SK-N-SH treated with all-trans-retinoic acid at 6 μM for 48 hours (cell line): Measurements from ENCODE around the gene FGFRL1.

Experiments
- ATAC-seq: fragments of 200-7000 bp; cut with Tn5 transposase; 3 replicates; pipeline ENCODE4 v1.9.1; 2020; ENCODE audit warnings: mild to moderate bottlenecking, moderate library complexity
- ARNTL ChIP-seq: fragments of 450-650 bp; formaldehyde crosslinking; IDR thresholded peaks from 2 replicates; pipeline ENCODE4 v1.5.0; 2020; ENCODE audit warnings: low read depth, mild to moderate bottlenecking, moderate library complexity, borderline replicate concordance
- BACH2 ChIP-seq: fragments of 250-450 bp; sonication (Bioruptor Pico); IDR thresholded peaks from 2 replicates; pipeline ENCODE4 v1.9.0; 2021; ENCODE audit warnings: mild to moderate bottlenecking, borderline replicate concordance
- CREB5 ChIP-seq: fragments of 250-450 bp; sonication (Bioruptor Pico); IDR thresholded peaks from 2 replicates; pipeline ENCODE4 v1.5.1; 2020; ENCODE audit warnings: low read depth, mild to moderate bottlenecking, moderate library complexity
- CSDC2 ChIP-seq: fragments of 250-450 bp; sonication (Bioruptor Pico); IDR thresholded peaks from 2 replicates; pipeline ENCODE4 v1.5.0; 2020; ENCODE audit warnings: mild to moderate bottlenecking, moderate library complexity
- CSRNP3 ChIP-seq: fragments of 250-450 bp; sonication (Bioruptor Pico); IDR thresholded peaks from 2 replicates; pipeline ENCODE4 v1.5.1; 2021; ENCODE audit warnings: mild to moderate bottlenecking, moderate library complexity
- ESRRG ChIP-seq: fragments of 250-450 bp; sonication (Bioruptor Pico); IDR thresholded peaks from 2 replicates; pipeline ENCODE4 v1.6.1; 2021; ENCODE audit warnings: mild to moderate bottlenecking
- GLIS3 ChIP-seq: fragments of 250-450 bp; sonication (Bioruptor Pico); IDR thresholded peaks from 2 replicates; pipeline ENCODE4 v1.5.0; 2020; ENCODE audit warnings: mild to moderate bottlenecking, moderate library complexity
- ISL1 ChIP-seq: fragments of 250-450 bp; sonication (Bioruptor Pico); IDR thresholded peaks from 2 replicates; pipeline ENCODE4 v2.1.2; 2022; ENCODE audit warnings: mild to moderate bottlenecking, moderate library complexity
- OSR1 ChIP-seq: fragments of 250-450 bp; sonication (Bioruptor Pico); IDR thresholded peaks from 2 replicates; pipeline ENCODE4 v1.8.0; 2022; ENCODE audit warnings: moderate library complexity, mild to moderate bottlenecking, inconsistent platforms
- POU6F1 ChIP-seq: fragments of 250-450 bp; sonication (Bioruptor Pico); IDR thresholded peaks from 2 replicates; pipeline ENCODE4 v1.8.0; 2021; ENCODE audit warnings: low read depth, mild to moderate bottlenecking, moderate library complexity, borderline replicate concordance
- PPARA ChIP-seq: fragments of 250-450 bp; sonication (Bioruptor Pico); IDR thresholded peaks from 2 replicates; pipeline ENCODE4 v1.5.0; 2020; ENCODE audit warnings: mild to moderate bottlenecking, borderline replicate concordance
- SNAI2 ChIP-seq: fragments of 250-450 bp; sonication (Bioruptor Pico); IDR thresholded peaks from 2 replicates; pipeline ENCODE4 v1.5.0; 2020; ENCODE audit warnings: mild to moderate bottlenecking, moderate library complexity
- TCF4 ChIP-seq: fragments of 250-450 bp; sonication (Bioruptor Pico); IDR thresholded peaks from 2 replicates; pipeline ENCODE4 v1.8.0; 2021; ENCODE audit warnings: mild to moderate bottlenecking, moderate library complexity, borderline replicate concordance
- TOX ChIP-seq: fragments of 250-450 bp; sonication (Bioruptor Pico); IDR thresholded peaks from 2 replicates; pipeline ENCODE4 v1.8.0; 2021; ENCODE audit warnings: mild to moderate bottlenecking, moderate library complexity, borderline replicate concordance
- TSHZ2 ChIP-seq: fragments of 250-450 bp; sonication (Bioruptor Pico); IDR thresholded peaks from 2 replicates; pipeline ENCODE4 v1.5.0; 2020; ENCODE audit warnings: mild to moderate bottlenecking, moderate library complexity
- ZC3H10 ChIP-seq: fragments of 250-450 bp; sonication (Bioruptor Pico); IDR thresholded peaks from 2 replicates; pipeline ENCODE4 v1.5.1; 2021; ENCODE audit warnings: mild to moderate bottlenecking, moderate library complexity
- ZFP3 ChIP-seq: fragments of 250-450 bp; sonication (Bioruptor Pico); IDR thresholded peaks from 2 replicates; pipeline ENCODE4 v1.5.0; 2020; ENCODE audit warnings: mild to moderate bottlenecking, moderate library complexity
- ZFP30 ChIP-seq: fragments of 450-650 bp; formaldehyde crosslinking; IDR thresholded peaks from 2 replicates; pipeline ENCODE4 v1.5.0; 2022; ENCODE audit warnings: mild to moderate bottlenecking, moderate library complexity
- ZNF565 ChIP-seq: fragments of 450-650 bp; formaldehyde crosslinking; conservative IDR thresholded peaks from 2 replicates; pipeline ENCODE4 v1.5.0; 2020; ENCODE audit warnings: low read depth, mild to moderate bottlenecking, moderate library complexity
- ZNF70 ChIP-seq: fragments of 450-650 bp; formaldehyde crosslinking; IDR thresholded peaks from 2 replicates; pipeline ENCODE4 v1.5.0; 2020; ENCODE audit warnings: mild to moderate bottlenecking, moderate library complexity
- ZNF8 ChIP-seq: fragments of 450-650 bp; formaldehyde crosslinking; IDR thresholded peaks from 2 replicates; pipeline ENCODE4 v1.5.0; 2020; ENCODE audit warnings: mild to moderate bottlenecking, moderate library complexity

Gene FGFRL1

GRCh38 chr4:1075225-1075624, 63.8 kb downstream of the FGFRL1 start:
- ATAC-seq: no peak
- no peak for TF ChIP-seq TCF4
- TF ChIP-seq ESRRG (CRISPR knock-in tag): no peak
- TF ChIP-seq BACH2: no peak
- TF ChIP-seq TOX (CRISPR knock-in tag): no peak
- TF ChIP-seq ZNF70: no peak
- TF ChIP-seq ARNTL (CRISPR knock-in tag): no peak
- TF ChIP-seq GLIS3 (CRISPR knock-in tag): no peak
- no peak for TF ChIP-seq ZC3H10 (CRISPR knock-in tag)
- TF ChIP-seq CSRNP3 (CRISPR knock-in tag): no peak
- no peak for TF ChIP-seq ZNF565 (CRISPR knock-in tag)
- TF ChIP-seq OSR1 (CRISPR knock-in tag): no peak
- TF ChIP-seq CREB5 (CRISPR knock-in tag): no peak
- TF ChIP-seq PPARA (CRISPR knock-in tag): no peak

DNA sequence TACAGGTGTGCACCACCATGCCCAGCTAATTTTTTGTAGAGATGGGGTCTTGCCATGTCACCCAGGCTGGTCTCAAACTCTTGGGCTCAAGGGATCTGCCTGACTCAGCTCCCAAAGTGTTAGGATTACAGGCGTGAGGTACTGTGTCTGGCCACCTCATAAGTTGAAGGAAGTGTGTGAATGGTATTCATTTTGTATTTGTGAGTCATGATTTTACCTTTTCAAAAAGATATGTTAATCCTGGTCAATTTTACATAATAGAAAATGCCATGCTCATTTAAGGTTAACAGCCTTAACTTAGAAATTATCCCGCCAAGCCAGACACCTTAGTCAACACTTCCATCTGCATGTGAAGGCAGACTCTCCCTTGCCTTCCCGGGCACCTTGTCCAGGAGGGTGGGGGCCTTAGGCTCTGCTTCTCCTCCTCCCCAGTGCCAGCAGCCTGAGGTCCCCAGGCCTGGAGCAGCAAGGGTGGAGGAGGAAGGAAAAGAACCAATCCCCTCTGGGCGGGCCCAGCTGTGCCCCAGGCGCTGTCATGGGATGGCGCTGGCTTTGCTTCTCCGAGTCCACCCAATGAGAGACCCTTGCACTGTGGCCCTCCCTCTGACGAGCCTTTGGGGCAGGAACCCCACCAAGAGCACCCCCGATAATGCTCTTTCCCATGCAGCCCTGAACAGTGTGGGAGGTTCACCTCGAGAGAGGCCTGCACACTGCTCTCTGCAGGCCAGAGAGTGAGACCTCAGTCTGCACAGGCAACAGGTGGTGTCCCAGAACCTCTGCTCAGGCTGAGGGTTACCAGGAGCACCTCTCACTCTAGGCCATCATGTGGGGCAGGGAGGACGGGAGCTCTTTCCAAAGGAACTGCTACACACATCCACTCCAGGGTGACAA, 64.6 kb downstream of the FGFRL1 start:
- ATAC-seq: no peak
- TF ChIP-seq OSR1 (CRISPR knock-in tag): no peak
- no peak for TF ChIP-seq ZNF70
- TF ChIP-seq POU6F1: no peak
- no peak for TF ChIP-seq ESRRG (CRISPR knock-in tag)
- TF ChIP-seq ISL1 (CRISPR knock-in tag): no peak
- no peak for TF ChIP-seq ZFP30
- TF ChIP-seq ZNF565 (CRISPR knock-in tag): no peak
- no peak for TF ChIP-seq CREB5 (CRISPR knock-in tag)
- TF ChIP-seq SNAI2 (CRISPR knock-in tag): no peak
- no peak for TF ChIP-seq TOX (CRISPR knock-in tag)
- no peak for TF ChIP-seq ZC3H10 (CRISPR knock-in tag)
- no peak for TF ChIP-seq TCF4
- no peak for TF ChIP-seq CSDC2 (CRISPR knock-in tag)
- no peak for TF ChIP-seq ZNF8 (CRISPR knock-in tag)
- TF ChIP-seq BACH2: no peak
- no peak for TF ChIP-seq CSRNP3 (CRISPR knock-in tag)
- TF ChIP-seq ARNTL (CRISPR knock-in tag): no peak
- no peak for TF ChIP-seq PPARA (CRISPR knock-in tag)
- TF ChIP-seq ZFP3 (CRISPR knock-in tag): no peak
- TF ChIP-seq TSHZ2 (CRISPR knock-in tag): no peak
